GM12891 (cell line): Measurements from ENCODE around the gene ZNF789.
A peak's percentile ranks its signal among the peaks of the same experiment; 100 is the strongest.
"Not testable (repeated sequence)": the region's sequence is repeated elsewhere in the genome, so short reads cannot be mapped to it uniquely, and the experiment has no call there.

Source experiments
- DNase-seq: peaks from one replicate; pipeline ENCODE4 v3.0.0; 2011; ENCODE audit warnings: low spot score; ENCODE audit not compliant: insufficient read length
- FAIRE-seq: peaks from 2 replicates; lab custom pipeline; 2011; peaks lifted over from hg19 to GRCh38; lab: Jason Lieb, UNC
- PAX5 ChIP-seq: IDR thresholded peaks from 2 replicates; pipeline ENCODE4 v1.6.1; 2011; ENCODE audit warnings: low read length, moderate library complexity, mild to moderate bottlenecking; ENCODE audit not compliant: insufficient read depth, severe bottlenecking
- POLR2A ChIP-seq: IDR thresholded peaks from 2 replicates; pipeline ENCODE4 v1.6.1; 2011; ENCODE audit warnings: low read depth, low read length, control low read depth
- POLR2AphosphoS5 ChIP-seq: IDR thresholded peaks from 2 replicates; pipeline ENCODE4 v1.6.1; 2011; ENCODE audit warnings: low read depth, low read length, control low read depth
- POU2F2 ChIP-seq: IDR thresholded peaks from 2 replicates; pipeline ENCODE4 v1.6.1; 2011; ENCODE audit warnings: low read depth, mild to moderate bottlenecking, control low read depth, low read length, moderate library complexity
- SPI1 ChIP-seq: IDR thresholded peaks from 2 replicates; pipeline ENCODE4 v1.6.1; 2011; ENCODE audit warnings: low read depth, low read length, control low read depth
- TAF1 ChIP-seq: IDR thresholded peaks from 2 replicates; pipeline ENCODE4 v1.6.1; 2011; ENCODE audit warnings: low read depth, low read length, control low read depth

The ZNF789 gene

DNA sequence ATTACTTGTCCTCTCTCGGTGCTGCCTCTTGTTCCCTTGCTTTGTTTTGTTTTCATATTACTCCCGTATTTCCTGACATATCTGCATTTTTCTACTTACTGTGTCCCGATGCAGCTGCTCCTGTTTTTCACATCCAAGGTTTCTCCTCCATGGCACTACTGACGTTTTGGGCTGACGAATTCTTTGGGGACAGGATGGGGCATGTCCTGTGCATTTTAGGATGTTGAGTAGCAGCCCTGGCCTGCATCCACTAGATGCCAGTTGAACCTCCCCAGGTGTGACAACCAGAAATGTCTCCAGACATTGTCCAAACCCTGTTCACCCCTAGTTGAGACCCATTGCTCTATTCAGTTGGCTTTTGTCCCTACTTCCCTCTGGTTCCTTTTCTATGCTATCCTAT lies 12.4 kb downstream of the ZNF789 start:
- DNase-seq (no peak), FAIRE-seq (no peak)
- TF ChIP-seq PAX5 (no peak), POLR2A (no peak), SPI1 (no peak), POLR2AphosphoS5 (no peak), TAF1 (no peak), POU2F2 (no peak)

DNA sequence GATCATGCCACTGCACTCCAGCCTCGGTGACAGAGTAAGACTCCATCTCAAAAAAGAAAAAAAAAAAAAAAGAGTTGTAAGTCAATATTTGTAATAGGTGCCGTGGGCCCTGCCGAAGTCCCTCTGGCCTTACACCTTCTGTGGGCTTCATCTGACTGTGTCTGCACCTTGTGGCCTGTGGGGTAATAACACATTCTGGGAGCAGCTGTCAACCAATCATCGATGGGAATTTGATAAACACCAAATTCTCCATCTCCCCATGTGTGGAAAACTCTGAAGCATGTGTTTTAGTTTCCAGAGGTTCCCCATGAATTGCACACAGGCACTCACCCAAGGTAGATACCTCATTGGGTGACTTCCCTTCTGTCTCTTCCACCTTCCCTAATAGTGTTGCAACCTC lies 16.5 kb downstream of the ZNF789 start:
- no peak for FAIRE-seq
- no peak for DNase-seq
- TF ChIP-seq POLR2AphosphoS5 (0 out of 2 replicates have a peak, but pooled peaks have one; percentile 32), POU2F2 (no peak), POLR2A (0 out of 2 replicates have a peak, but pooled peaks have one; percentile 27)

DNA sequence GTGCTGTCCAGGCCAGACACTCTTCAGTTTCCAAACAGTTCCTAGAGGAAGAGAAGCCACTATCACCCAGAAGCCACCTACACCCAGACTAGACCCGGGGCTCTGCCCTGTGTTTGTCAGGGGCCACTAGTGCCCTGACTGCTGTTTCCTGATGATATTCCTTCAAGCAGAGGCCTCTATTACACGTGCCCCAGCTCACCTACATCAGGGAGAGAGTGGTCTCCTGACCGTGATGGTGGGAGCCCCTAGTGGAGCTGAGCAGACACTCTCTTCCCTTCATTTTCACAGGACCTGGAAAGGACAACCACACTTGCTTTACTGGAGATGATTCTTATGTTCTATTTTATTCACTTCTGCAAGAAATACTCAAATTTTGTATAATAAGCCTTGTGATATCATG lies 18.2 kb downstream of the ZNF789 start:
- TF ChIP-seq TAF1 (no peak), POLR2AphosphoS5 (peak; percentile 56; the same call in 1 of the 2 replicates)
- DNase-seq (no peak), FAIRE-seq (no peak)

DNA sequence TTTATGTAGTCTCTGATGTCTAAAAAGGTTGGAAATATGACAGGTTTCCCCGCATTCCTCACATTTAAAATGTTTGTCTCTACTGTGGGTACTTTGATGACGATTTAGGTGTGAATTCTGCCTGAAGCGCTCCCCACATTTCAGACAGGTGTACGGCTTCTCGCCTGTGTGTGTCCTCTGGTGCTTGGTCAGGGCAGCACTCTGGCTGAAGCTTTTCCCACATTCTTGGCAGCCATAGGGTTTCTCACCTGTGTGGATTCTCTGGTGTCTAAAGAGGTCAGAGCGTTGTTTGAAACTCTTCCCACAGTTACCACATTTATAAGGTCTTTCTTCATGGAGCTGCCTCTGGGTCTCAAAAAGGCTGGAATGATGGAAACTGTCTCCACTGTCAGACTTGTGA lies 21.1 kb downstream of the ZNF789 start:
- no peak for TF ChIP-seq POU2F2
- TF ChIP-seq POLR2AphosphoS5: 0 out of 2 replicates have a peak, but pooled peaks have one; percentile 31
- TF ChIP-seq PAX5: no peak
- TF ChIP-seq SPI1: no peak
- TF ChIP-seq TAF1: no peak
- TF ChIP-seq POLR2A: no peak
- FAIRE-seq: no peak

DNA sequence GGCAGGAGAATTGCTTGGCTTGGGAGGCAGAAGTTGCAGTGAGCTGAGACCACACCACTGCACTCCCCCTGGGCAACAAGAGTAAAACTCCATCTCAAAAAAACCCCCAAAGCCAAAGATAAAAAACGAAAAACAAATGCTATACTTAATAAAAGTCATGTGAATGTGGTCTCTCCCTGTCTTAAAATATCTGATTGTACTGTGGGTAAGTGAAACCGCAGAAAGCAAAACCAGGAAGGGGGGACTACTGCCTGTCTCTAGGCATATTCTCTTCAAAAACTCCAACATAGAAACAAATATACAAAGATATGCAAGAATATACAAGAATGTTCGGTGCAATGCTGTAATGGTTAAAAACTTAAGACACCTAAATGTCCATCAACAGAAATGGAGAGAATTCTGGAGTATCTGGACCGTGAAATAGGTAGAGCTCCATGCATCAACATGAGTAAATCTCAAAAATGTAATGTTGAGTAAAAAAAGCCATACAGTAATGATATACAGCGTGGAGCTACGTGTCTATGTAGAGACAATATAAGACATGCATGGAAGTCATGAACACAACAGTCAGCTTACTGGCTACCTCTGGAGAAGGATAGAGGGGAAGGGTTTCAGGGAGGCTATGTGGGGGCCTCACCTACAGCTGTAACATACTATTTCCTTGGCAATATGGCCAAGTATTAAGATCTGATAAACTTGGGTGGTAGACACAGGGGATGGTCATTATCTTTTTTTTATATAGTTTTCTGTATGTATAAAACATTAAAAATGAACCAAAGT lies 25.3 kb downstream of the ZNF789 start:
- no peak for TF ChIP-seq POLR2A
- no peak for TF ChIP-seq POU2F2
- no peak for TF ChIP-seq TAF1
- TF ChIP-seq PAX5: no peak
- no peak for TF ChIP-seq SPI1
- TF ChIP-seq POLR2AphosphoS5: no peak
- FAIRE-seq (no peak), DNase-seq (no peak)

More for the DNA sequence above, 21.1 kb downstream of the ZNF789 start:
- no peak for DNase-seq

DNA sequence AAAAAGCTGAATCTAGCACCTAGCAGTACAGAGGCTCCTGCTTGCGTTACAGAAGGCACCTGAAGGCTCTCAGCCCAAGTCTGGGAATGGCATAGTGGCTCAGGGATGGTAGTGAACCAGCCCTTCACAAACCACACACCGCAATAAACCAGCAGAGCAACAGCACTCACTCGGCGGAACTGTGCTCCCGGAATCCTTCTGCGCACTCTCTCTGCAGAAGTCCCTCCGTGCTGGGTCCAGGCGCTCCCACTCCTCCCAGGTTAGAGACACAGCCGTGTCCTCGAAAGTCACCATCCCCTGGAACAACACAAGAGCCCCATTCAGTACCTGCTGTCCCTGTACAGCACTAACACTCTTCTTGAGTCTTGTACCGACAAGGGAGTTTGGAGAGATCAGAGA lies 25.9 kb downstream of the ZNF789 start:
- no peak for DNase-seq
- TF ChIP-seq POU2F2: no peak
- TF ChIP-seq SPI1: no peak
- no peak for TF ChIP-seq PAX5

DNA sequence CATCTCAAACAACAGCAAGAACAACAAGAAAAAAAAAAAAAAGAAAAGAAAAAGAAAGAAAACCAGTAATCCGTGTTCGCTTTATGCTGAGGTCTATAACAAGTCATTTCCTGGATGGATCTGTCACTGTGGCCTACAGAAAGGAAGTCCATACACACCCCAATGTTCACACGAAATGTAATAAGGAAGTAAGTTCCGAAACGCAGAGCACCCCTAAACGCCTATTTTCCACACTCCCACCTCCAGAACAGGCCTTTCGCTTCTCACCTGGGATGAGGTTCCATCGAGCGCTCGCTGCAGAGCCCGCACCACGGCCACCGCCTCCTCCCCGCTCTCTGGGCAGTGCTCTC lies 26.7 kb downstream of the ZNF789 start:
- no peak for DNase-seq
- TF ChIP-seq POU2F2 (no peak), SPI1 (peak; percentile 50; the same call in 1 of the 2 replicates)
- FAIRE-seq: no peak

More for the DNA sequence above, 25.9 kb downstream of the ZNF789 start:
- FAIRE-seq: no peak

DNA sequence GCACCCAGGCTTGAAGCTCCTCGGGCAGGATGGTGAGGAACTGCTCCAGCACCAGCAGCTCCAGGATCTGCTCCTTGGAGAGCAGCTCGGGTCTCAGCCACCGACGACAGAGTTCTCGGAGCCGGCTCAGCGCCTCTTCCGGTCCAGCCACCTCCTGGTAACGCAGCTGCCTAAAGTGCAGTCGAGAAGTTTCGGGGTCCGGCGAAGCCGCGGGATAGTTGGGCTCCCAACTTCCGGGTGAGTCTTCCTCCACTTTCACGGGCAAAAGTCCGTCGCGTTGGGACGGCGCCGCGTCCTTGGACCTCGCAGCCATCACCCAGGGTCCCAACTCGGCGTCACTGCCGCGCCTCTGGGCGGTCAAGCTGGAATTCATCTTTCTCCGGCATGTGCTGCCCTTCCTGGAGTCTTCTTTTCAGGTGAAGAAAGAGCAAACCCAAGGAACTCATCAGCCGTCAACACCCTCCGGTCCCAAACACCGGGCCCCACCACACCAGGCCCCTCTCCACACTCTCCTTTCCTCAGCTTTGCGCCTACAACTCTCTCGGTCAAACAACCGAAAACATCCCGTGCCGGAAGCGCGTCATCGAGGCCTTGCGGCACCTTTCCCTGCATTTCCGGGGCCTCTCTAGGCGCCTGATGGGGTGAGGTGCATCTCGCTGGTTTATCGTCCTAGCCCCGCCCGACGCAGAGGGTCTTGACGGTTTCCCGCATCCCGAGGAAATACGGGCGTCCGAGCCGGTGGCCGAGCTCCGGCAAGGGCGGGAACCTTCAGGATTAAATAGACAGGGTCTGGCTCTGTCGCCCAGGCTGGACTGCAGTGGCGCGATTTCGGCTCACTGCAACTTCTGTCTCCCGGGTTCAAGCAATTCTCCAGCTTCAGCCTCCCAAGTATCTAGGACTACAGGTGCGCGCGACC lies 27.3 kb downstream of the ZNF789 start, which contains the start of gene ZNF394:
Gene ZNF394, minus strand, starts transcription at position 561 of the 916 bp plus-strand sequence. Its CDS starts 188 bp downstream, at position 373.
- FAIRE-seq (peak; percentile 84), DNase-seq (peak; percentile 80)
- TF ChIP-seq POLR2AphosphoS5: peak; percentile 95
- TF ChIP-seq TAF1: peak; percentile 87
- peak; percentile 95 for TF ChIP-seq POLR2A
- no peak for TF ChIP-seq PAX5
- TF ChIP-seq POU2F2: peak; percentile 74
- no peak for TF ChIP-seq SPI1

DNA sequence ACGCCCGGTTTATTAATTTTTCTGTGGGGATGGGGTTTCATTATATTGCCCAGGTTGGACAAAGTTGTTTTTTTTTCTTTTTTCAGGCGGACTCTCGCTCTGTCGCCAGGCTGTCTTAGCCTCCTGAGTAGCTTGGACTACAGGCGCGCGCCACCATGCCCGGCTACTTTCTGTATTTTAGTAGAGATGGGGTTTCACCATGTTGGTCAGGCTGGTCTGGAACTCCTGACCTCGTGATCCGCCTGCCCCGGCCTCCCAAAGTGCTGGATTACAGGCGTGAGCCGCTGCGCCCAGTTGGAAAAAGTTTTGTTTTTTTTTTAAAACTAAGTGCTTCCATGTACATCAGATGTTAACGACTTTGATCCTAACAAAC lies 27.9 kb downstream of the ZNF789 start:
- no peak for FAIRE-seq
- DNase-seq: no peak
- TF ChIP-seq PAX5 (no peak), POLR2AphosphoS5 (no peak), TAF1 (no peak), POLR2A (no peak), POU2F2 (no peak), SPI1 (no peak)

DNA sequence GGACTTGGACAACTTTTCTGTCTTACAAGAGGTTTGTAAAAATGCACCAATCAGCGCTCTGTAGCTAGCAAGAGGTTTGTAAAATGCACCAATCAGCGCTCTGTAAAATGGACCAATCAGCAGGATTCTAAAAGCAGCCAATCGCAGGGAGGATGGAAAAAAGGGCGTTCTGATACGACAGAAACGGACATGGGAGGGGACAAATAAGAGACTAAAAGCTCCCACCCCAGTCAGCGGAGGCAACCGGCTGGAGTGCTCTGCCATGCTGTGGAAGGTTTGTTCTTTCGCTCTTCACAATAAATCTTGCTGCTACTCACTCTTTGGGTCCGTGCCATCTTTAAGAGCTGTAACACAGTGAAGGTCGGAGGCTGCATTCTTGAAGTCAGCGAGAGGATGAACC lies 28.5 kb downstream of the ZNF789 start:
- not testable (repeated sequence) for FAIRE-seq, DNase-seq
